GM08714 (cell line): ENCODE measurements around the gene SMIM21.

Source experiments
- H3K4me3 ChIP-seq: fragments of 200-500 bp; sonication (Bioruptor generic); 2 replicates; pipeline ENCODE4 v1.5.1; 2014; ENCODE audit warnings: mild to moderate bottlenecking, low read length, inconsistent platforms
- ZNF274 ChIP-seq: IDR thresholded peaks from 2 replicates; pipeline ENCODE4 v1.6.1; 2012; ENCODE audit warnings: mild to moderate bottlenecking, low read depth, low read length

Gene SMIM21

DNA sequence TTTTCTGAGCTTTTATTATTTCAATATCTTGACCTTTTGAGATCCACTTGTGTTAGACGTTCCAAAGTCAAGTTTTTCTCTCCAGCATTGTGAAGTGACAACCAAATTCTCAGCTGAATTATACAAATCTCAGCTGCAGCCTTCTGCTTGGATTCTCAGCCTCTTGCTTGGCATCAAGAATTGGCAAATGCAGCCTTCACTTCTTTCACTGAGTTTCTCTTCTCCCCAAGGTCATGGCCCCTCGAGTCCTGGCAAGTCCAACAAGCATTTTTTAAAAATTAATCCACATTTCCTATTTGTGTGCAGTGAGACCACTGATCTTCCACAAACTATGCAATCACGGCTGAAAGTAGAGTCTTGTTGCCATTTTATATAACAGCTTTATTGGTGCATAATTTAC lies 23.4 kb upstream of the SMIM21 start:
- H3K4me3 ChIP-seq: no peak overlapping the region
- no peak for TF ChIP-seq ZNF274

DNA sequence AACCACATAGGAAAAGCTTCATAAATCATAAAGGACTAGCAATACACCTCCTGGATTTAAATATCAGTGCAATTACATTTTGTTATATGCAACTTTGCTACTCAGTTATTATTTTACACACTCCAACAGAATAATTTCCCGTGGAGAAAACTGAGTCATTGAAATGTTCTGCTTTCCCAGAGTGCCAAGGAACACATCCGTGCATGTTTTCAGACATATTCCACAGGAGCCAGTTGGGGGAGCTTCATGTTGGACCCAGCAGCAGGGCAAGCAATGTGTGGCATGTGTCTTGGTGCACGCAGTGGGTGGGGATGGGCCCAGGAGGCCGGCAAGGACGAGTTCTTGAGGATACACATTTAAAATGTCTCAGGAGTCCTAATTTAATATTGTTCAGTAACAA lies 14.4 kb upstream of the SMIM21 start:
- TF ChIP-seq ZNF274: no peak
- H3K4me3 ChIP-seq: no peak overlapping the region

DNA sequence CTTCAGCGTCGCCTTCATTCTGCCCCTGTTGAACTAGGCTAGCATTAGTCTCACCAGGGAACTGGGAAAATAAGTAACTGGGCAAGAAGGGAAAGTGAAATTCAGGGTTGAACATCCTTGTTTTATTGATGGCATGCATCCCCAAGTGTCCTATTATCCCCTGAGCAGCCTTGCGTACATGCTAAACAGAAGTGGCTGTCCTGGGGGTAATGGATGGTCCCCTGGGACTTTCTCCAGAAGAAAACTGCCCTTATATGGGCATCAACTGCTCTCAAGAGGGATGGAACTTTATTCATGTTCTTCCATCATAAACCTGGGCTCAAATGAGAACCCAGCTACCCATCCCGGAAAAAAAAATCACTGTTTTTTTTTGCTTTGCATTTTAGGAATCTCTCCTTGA lies 11.8 kb upstream of the SMIM21 start:
- no peak for TF ChIP-seq ZNF274

DNA sequence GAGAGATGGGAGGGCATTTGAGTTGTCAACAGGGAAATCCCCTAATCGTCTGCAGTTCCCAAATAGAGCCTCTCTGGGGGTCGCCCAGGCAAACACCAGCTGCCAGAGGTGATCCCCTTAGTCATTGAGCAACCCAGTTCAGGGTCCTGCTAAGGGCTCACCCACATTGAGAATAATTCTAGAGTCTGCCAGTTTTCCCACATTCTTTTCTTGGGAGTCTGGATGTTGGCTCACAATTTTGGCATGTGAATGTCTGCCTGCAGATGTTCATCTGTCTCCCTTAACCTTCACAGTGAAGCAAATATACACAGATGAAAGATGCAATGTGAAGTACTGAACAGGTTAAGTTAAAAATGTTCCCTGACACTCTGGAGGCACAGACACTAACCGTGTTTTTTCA lies 11.4 kb upstream of the SMIM21 start:
- no peak for TF ChIP-seq ZNF274
- no peak overlapping the region for H3K4me3 ChIP-seq

More for the DNA sequence above, 11.8 kb upstream of the SMIM21 start:
- no peak overlapping the region for H3K4me3 ChIP-seq

DNA sequence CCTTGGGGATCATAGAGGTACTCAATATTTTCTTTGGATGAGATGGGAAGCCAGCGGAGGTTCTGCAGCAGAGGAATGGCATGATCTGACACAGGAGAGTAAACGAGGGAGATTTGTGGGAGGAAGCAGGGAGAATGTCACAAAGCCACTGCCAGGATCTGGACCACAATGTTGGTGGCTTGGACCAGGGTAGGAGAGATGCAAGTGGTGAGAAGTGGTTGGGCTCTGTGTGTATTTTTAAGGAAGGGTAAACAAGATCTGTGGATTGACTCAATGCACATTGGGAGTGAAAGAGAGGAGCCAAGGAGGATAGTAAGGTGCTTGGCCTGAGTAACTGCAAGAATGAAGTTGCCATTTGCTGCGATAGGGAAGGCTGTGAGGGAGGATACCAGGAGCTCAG lies 10.5 kb upstream of the SMIM21 start:
- TF ChIP-seq ZNF274: no peak
- H3K4me3 ChIP-seq: no peak overlapping the region

DNA sequence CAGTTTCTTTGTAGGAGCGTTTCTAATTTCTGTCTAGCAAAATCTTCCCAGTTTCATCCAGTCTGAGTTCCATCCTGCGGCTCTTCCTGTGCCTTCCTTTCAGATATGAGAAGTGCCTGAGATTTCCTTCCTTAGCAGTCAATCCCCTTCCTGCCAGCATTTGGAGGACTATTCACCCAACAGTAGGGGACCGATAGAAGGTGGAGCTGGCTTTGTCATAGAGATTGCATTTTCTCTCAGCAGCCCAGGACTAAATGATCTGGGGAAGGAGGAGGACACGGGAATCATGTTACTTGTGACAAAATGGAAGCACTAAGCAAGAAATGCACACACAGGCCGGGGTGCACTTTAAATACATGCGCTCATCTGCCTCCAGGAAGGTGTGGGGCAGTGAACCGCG lies 5.6 kb upstream of the SMIM21 start:
- H3K4me3 ChIP-seq: no peak overlapping the region
- no peak for TF ChIP-seq ZNF274

DNA sequence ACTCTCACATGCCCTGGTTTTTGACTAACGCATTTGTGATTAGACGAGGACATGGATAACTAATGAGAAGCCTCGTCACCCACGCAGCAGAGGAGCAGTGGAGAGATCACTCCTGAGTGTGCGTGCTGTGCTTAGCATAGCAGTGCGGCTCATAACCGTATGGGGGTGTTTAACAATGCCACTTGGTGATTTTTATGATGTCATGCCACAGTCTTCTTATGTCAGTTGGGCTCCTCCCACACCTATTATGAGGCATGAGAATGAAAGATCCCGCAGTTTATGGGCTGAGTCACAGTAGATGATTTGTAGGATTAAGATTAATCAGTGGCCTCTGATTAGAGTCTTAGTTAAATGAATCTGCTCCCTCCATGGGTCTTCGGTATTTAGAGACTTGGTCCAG lies 2.5 kb upstream of the SMIM21 start:
- TF ChIP-seq ZNF274: no peak
- no peak overlapping the region for H3K4me3 ChIP-seq

DNA sequence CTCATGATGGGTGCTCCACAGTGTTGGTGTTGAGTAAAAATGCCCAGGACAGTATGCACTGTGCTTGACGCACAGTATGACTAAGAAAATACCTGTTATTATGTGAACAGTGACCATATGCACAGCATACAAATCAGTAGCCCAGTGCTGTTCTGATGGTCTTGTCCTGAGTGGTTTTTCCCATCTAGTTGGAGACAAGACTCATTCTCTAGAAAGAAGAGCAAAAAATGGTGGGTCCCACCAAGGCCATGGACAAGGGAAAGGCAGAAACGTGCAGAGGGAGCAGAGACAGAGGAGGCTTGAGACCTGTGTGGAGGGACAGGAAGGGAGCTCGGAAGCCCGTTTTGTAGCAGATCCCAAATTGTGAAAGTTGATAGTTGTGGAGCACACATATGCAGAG lies 987 bp upstream of the SMIM21 start:
- no peak for TF ChIP-seq ZNF274
- no peak overlapping the region for H3K4me3 ChIP-seq

DNA sequence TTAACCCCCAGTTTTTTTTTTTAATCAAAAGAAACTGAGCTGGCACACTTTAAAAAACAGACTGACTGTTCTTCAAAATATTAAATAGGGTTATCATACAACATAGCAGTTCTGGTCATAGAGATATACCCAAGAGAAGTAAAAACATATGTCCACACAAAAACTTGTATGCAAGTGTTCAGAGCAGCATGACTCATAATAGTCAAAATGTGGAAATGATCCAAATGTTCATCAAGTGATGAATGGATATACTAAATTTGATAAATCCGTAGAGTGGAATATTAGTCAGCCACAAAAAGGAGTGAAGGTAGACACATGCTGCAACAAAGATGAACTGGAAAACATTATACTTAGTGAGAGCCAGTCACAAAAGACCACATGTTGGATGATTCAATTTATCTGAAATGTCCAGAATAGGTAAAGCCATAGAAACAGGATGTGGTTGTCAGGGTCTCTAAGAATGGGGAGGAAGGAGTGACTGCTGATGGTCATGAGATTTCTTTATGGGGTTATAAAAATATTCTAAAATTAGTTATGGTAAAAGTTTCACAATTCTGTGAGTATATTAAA lies 5.1 kb downstream of the SMIM21 start:
- H3K4me3 ChIP-seq: no peak overlapping the region
- no peak for TF ChIP-seq ZNF274

DNA sequence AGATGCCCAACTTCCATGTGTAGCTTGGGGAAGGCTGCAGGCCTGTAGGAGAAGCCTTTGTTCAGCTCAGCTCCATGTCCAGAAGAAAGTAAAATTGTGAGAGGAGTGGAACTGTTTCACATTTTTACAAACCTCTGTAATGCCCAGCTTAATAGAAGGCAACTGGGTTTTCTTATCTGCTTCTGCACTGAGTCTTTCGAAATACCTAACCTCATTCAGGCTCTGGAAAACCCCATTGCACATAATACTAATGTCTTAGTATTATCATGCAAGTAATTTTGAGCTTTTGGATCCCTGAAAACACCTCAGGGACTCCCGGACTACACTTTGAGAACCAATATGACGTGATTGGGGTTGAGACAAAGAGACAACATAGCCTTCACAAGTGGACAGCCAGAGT lies 5.8 kb downstream of the SMIM21 start:
- no peak for TF ChIP-seq ZNF274

DNA sequence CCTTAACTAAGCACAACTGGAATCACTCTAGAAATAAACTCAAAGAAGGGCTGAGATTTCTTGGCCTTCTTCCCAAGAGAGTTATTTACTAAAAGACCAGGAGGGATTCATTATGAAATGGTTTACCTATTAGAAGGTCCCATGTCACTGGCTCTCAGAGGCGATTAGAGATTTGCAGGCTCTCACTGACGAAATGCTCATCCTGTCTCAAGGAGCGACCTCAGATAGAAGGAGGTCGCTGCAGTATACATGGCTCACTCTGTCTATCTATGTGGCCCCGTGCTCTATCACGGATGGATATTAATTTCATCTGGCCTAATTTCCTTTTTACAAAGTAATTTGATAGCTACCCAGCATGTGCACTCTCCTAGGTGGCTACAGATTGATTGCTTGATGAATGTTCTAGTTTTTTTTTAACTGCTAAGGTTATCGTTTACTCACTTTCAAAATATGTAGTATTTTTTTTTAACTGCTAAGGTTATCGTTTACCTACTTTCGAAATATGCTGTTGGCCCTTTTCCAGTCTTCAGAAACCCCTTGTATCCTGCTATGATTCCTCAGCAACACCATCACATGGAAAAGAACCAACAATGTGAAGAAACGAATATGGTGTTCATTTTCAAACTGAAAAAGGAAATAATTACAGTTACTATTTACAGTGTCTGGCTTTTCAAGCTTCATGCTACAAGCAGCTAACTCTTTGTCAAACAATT lies 9.1 kb downstream of the SMIM21 start:
- no peak for TF ChIP-seq ZNF274
- H3K4me3 ChIP-seq: no peak overlapping the region

More for the DNA sequence above, 5.8 kb downstream of the SMIM21 start:
- no peak overlapping the region for H3K4me3 ChIP-seq

DNA sequence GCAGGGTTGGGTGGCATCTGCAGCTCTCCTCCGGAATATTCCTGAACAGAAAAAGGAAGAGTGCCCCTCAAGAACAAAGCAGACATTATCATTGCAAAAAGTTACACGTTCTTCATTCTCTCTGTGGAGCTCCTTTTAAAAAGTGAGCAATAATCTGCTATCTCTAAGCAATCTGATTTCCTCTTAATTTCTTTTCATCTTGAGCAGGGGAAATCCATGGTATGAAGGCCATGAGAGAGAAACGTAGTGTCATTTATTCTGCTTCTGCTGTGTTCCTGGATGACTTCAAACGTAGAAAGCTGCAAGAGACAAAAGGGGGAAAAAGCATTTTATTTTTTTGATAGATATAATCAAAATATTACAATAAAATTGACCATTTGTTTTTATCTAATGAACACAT lies 16.9 kb downstream of the SMIM21 start:
- no peak overlapping the region for H3K4me3 ChIP-seq
- no peak for TF ChIP-seq ZNF274

DNA sequence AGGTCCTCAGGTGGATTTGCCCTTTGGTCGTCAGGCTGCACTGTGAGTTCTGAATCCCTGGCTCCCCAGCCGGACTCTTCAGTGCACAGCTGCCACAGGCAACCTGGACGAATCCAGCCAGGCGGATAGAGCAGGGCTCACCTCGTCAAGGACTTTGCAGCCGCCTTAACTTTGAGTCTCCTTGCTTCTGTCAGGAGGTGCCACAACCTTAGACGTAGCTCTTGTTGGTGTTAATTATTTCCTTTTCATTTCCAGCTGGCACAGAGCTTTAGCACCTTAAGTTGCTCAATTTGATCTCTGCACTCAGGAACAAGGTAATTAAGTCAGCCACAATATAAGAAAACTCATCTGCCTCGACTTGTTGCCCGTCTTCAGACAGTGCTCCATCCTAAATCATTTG lies 17.7 kb downstream of the SMIM21 start:
- no peak overlapping the region for H3K4me3 ChIP-seq
- no peak for TF ChIP-seq ZNF274

DNA sequence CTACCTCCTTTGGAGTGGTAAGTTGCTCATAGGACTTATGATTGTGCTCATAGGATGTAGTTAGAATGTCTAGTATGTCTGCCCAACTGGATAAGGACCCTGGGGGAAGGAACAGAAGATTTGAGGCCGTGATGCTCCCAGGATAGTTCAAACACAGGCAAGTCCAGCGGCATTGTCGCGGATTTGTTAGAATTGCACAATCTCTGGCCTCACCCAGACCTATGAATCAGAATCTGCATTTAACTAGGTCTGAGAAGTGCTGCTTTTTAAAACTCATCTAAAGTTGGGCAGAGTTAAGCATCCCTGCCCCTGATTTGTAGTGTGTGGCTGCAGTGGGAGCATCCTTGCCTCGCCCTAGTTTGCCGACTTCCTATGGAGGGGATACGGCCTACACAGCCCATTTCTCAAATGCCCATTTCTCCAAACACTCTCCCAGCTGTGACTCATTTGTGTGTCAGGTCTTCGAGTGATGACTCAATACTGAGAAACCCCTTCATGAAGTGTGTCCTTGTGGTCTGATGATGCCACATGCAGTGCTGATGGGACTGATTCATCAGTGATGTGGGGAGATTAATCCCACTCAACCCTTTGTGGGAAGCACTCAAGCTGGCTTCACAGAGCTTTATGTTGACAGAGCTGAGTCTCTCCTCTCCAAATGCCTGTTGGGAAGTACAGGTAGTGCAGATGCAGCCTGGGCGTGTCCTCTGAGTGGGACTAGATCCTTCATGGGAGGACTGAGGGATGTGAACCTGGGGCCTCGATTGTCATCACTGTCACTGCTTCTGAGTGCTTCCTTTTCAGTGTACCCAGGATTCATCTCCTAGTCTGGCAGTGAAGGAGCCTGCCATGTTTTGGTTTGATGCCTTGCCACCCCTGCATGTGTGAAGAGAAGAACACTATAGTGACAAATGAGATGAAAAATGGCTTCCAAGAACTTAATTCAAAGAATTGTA lies 18.7 kb downstream of the SMIM21 start:
- H3K4me3 ChIP-seq: no peak overlapping the region

DNA sequence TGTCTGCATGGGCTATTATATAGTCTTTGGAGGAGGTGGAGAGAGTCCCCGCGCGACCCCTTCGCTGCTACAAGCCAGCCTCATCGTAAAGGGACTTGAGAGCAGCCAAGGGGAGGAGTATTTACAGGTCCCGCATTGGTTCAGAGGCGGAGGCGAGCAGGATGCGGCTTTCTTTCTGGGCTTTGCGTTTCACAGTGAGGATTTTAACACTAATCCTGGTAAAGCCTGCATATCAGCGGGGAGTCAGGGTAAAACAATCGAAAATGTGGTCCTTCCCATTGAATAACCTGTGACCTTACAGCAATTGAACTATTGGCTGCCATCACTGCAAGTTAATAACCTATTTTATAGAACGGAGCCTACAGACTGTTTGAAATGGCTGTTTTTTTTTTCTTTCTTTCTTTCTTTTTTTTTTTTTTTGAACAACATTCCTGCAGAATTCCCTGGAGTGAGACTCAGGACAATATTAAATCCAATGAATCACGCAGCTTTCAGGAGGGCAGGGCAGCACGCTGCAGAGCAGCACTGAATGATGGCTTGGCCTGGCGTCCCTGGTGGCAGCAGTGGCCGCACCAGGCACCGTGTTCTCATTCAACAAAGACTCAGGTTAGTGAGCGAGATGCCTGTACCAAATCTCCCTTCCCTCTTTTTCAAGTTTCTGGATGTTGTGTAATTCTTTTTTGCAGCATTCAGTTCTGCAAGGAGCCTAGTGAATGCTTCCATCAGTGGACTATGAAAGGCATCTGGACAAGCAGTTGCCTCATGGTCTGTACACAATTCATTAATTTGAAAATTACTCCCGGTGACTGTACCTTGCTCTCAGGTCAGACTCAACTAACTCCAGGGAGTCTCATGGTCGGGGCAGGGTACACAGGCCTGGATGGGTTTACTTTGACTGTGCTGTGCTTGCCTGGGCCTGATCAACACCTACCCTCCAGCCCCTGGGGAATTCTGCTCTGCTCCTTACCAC lies 19.8 kb downstream of the SMIM21 start:
- TF ChIP-seq ZNF274: no peak
- H3K4me3 ChIP-seq: no peak overlapping the region

More for the DNA sequence above, 18.7 kb downstream of the SMIM21 start:
- TF ChIP-seq ZNF274: no peak
